Hepatocyte (in vitro differentiated cells): Measurements from ENCODE around the gene SIPA1. TPM values are rescaled to one million over a fixed set of nuclear protein-coding genes. Genes with fewer than 3 reads are reported as not detected.

ENCODE experiments used
- DNase-seq: peaks from one replicate; pipeline ENCODE4 v3.0.0-alpha.2; 2016; ENCODE audit warnings: low spot score
- H2AFZ ChIP-seq: fragments of 200-600 bp; sonication (generic); 2 replicates; pipeline ENCODE4 v1.6.0; 2016; ENCODE audit warnings: antibody characterized with exemption, mild to moderate bottlenecking
- H3K27ac ChIP-seq: fragments of 200-600 bp; sonication (generic); 2 replicates; pipeline ENCODE4 v1.5.1; 2016; ENCODE audit warnings: mild to moderate bottlenecking
- H3K27me3 ChIP-seq: fragments of 200-600 bp; sonication (generic); 2 replicates; pipeline ENCODE4 v1.6.1; 2016
- H3K36me3 ChIP-seq: fragments of 200-600 bp; sonication (generic); replicated peaks from 2 replicates; pipeline ENCODE4 v1.5.1; 2016; ENCODE audit warnings: low read depth; ENCODE audit not compliant: insufficient read depth
- H3K4me1 ChIP-seq: fragments of 200-600 bp; sonication (generic); 2 replicates; pipeline ENCODE4 v1.5.1; 2016; ENCODE audit warnings: mild to moderate bottlenecking, moderate library complexity; ENCODE audit not compliant: insufficient read depth
- H3K4me2 ChIP-seq: fragments of 200-600 bp; sonication (generic); 2 replicates; pipeline ENCODE4 v1.6.0; 2016
- H3K4me3 ChIP-seq: fragments of 200-600 bp; sonication (generic); 2 replicates; pipeline ENCODE4 v1.5.1; 2016; ENCODE audit warnings: mild to moderate bottlenecking
- H3K79me2 ChIP-seq: fragments of 200-600 bp; sonication (generic); 2 replicates; pipeline ENCODE4 v1.6.0; 2017; ENCODE audit warnings: mild to moderate bottlenecking
- H3K9me2 ChIP-seq: fragments of 200-600 bp; sonication (generic); replicated peaks from 2 replicates; pipeline ENCODE4 v1.6.0; 2017; ENCODE audit warnings: mild to moderate bottlenecking; ENCODE audit not compliant: insufficient read depth
- H3K9me3 ChIP-seq: fragments of 200-600 bp; sonication (generic); 2 replicates; pipeline ENCODE4 v1.5.1; 2016; ENCODE audit warnings: low read depth, mild to moderate bottlenecking
- H4K20me1 ChIP-seq: fragments of 200-600 bp; sonication (generic); 2 replicates; pipeline ENCODE4 v1.6.0; 2016; ENCODE audit warnings: mild to moderate bottlenecking; ENCODE audit not compliant: insufficient read depth, poor library complexity, severe bottlenecking
- EZH2 ChIP-seq: fragments of 200-600 bp; sonication (generic); IDR thresholded peaks from 2 replicates; pipeline ENCODE4 v1.6.1; 2016; ENCODE audit warnings: antibody characterized with exemption, mild to moderate bottlenecking, borderline replicate concordance
- EZH2phosphoT487 ChIP-seq: fragments of 200-600 bp; sonication (generic); IDR thresholded peaks from one replicate; pipeline ENCODE4 v1.6.1; 2018; ENCODE audit warnings: antibody characterized with exemption, mild to moderate bottlenecking, low read depth, moderate library complexity; ENCODE audit not compliant: unreplicated experiment, severe bottlenecking
- WGBS: methylation state at CpG from one replicate; pipeline ENCODE4 v1.1.6; 2016; ENCODE audit warnings: low lambda C conversion rate; ENCODE audit errors: missing lambda C conversion rate; 5-methylcytosine and 5-hydroxymethylcytosine counted together
- polyA plus RNA-seq: library from polyadenylated mRNA; unstranded; fragments of >200 nt; fragmentation: Nextera tagmentation; extraction: Ambion mirVana; gene quantifications from 2 replicates; pipeline ENCODE4 v1.2.1, GENCODE V29; 2016
- total RNA-seq: library from RNA; depleted of rRNA; stranded (reverse); fragments of >200 nt; gene quantifications from 2 replicates; pipeline ENCODE4 v1.2.3, GENCODE V29; 2014
- TF ChIP-seq, protein P1 (sequence below): fragments of 200-600 bp; sonication (generic); IDR thresholded peaks from 2 replicates; pipeline ENCODE4 v1.5.1; 2016; ENCODE audit warnings: antibody characterized with exemption, mild to moderate bottlenecking; ENCODE audit not compliant: poor library complexity

The SIPA1 gene
- total and polyA plus RNA-seq, 2 experiments from 2014 or later, result 15.6 to 42.9 TPM

DNA sequence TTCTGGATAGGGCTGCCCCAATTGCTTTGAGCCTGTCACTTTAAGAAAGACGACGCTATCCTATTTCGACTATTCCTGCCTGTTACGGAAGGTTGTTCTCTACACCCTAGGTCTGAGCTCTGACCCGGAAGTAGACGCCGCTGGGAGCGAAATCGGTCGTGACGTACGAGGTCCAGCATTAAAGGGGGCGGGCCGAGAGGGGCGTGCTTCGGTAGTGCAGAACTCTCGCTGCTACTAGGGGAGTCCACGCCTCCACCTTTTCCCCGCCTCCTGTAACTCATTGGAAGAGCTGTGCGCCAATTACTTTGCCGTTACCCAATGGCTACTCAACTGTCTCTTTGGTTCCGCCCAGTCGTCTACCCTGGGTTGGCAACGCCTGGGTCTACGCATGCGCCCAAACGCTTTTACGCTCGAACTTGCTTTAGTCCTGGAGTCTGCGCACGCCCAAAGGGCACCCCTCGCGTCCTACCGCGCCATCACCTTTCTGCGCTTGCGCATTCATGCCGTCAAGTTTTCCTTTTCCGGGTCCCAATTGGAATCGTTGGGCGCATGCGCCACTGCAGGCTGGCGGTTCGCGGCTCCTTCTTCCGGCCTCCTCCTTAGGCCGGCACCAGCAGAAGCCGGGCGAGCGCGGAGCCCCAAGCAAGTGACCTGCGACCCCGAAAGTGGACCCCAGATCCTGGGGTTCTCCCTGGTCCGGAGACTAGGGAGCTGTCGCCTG lies 22.5 kb upstream of the SIPA1 start, which contains the start of gene PCNX3:
Gene PCNX3, plus strand, starts transcription at position 548 of the 721 bp plus-strand sequence. CDS start 536 bp downstream, outside the sequence.
- Histone ChIP-seq H3K79me2 (peaks cover 68% of the 10 kb centered on the region), H3K27me3 (no peaks in the 10 kb centered on the region), H3K36me3 (no peaks in the 10 kb centered on the region), H2AFZ (no peak within 1 kb of the TSS), H3K4me2 (peak within 1 kb of the TSS; percentile 91), H3K9me2 (no peaks in the 10 kb centered on the region), H3K9me3 (no peaks in the 10 kb centered on the region), H3K27ac (peak within 1 kb of the TSS; percentile 88), H3K4me1 (peaks cover 25% of the 10 kb centered on the region), H4K20me1 (peaks cover 31% of the 10 kb centered on the region), H3K4me3 (peak within 1 kb of the TSS; percentile 81)
- under 1% methylated on average over 55 of the region's 55 CpGs for WGBS
- peak; percentile 100 for DNase-seq
- TF ChIP-seq EZH2phosphoT487, result no peak
- TF ChIP-seq, protein P1, sequence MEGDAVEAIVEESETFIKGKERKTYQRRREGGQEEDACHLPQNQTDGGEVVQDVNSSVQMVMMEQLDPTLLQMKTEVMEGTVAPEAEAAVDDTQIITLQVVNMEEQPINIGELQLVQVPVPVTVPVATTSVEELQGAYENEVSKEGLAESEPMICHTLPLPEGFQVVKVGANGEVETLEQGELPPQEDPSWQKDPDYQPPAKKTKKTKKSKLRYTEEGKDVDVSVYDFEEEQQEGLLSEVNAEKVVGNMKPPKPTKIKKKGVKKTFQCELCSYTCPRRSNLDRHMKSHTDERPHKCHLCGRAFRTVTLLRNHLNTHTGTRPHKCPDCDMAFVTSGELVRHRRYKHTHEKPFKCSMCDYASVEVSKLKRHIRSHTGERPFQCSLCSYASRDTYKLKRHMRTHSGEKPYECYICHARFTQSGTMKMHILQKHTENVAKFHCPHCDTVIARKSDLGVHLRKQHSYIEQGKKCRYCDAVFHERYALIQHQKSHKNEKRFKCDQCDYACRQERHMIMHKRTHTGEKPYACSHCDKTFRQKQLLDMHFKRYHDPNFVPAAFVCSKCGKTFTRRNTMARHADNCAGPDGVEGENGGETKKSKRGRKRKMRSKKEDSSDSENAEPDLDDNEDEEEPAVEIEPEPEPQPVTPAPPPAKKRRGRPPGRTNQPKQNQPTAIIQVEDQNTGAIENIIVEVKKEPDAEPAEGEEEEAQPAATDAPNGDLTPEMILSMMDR, result no peak
- no peak for TF ChIP-seq EZH2

DNA sequence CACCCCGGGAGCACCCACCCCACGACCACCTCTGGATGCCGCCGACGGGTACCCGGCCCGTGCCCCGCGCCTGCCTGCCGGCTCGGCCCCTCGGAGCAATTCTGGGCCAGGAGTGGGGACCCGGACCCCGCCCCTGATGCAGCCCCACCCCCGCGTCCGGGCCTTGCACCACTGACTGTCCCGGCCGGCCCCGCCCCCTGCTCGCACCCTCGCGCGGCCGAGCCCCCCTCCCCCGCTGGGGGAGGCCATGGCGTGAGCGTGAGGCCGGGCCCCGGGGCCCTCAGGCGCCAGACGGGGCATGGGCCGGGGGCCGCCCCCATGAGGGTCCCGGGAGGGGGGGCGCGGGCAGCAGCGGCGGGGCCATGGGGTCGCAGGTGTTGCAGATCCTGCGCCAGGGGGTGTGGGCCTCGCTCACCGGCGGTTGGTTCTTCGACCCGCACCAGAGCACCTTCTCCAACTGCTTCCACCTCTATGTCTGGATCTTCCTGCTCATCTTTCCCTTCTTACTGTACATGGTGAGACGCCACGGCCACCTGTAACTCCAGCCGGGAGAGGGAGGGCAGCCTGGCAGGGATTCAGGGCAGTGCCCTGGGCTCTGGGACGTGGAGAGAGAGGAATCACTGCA lies 21.8 kb upstream of the SIPA1 start:
- Histone ChIP-seq H2AFZ (no peak overlapping the region), H3K27me3 (no peaks in the 10 kb centered on the region), H3K4me3 (peak overlapping the region; percentile 16), H3K79me2 (peaks cover 61% of the 10 kb centered on the region), H3K4me2 (peak overlapping the region; percentile 91), H3K4me1 (peaks cover 25% of the 10 kb centered on the region), H4K20me1 (peaks cover 24% of the 10 kb centered on the region), H3K9me2 (no peaks in the 10 kb centered on the region), H3K9me3 (no peaks in the 10 kb centered on the region), H3K36me3 (no peaks in the 10 kb centered on the region), H3K27ac (peak overlapping the region; percentile 85)
- DNase-seq, result peak; percentile 83
- 11% methylated on average over 11 of the region's 50 CpGs for WGBS
- TF ChIP-seq EZH2phosphoT487, result no peak
- TF ChIP-seq, protein P1, result no peak
- no peak for TF ChIP-seq EZH2

DNA sequence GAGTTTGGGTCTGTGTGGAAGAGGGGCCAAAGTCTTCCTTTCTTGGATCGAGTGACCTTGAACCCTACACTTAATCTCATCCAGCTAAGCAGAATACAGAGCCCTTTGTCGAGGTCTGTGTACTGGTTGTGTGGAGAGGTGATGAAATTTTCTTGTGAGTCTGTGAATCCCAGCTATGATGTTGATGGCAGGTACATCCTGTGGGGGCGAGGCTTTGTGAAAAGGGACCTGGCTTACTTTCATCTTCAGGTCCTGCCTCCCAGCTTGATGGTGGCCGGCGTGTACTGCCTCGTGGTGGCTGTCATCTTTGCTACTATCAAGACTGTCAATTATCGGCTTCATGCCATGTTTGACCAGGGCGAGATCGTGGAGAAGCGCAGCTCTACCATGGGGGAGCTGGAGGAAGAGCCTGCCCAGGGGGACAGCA lies 21.3 kb upstream of the SIPA1 start:
- Histone ChIP-seq H3K27ac (peak overlapping the region; percentile 85), H3K4me3 (peak overlapping the region; percentile 16), H4K20me1 (peaks cover 19% of the 10 kb centered on the region), H3K9me3 (no peaks in the 10 kb centered on the region), H3K9me2 (no peaks in the 10 kb centered on the region), H3K27me3 (no peaks in the 10 kb centered on the region), H3K4me1 (peaks cover 25% of the 10 kb centered on the region), H2AFZ (no peak overlapping the region), H3K4me2 (peak overlapping the region; percentile 91), H3K79me2 (peaks cover 56% of the 10 kb centered on the region), H3K36me3 (no peaks in the 10 kb centered on the region)
- no peak for DNase-seq
- WGBS, result 79% methylated on average over 10 of the region's 10 CpGs
- no peak for TF ChIP-seq EZH2phosphoT487
- TF ChIP-seq EZH2, result no peak
- TF ChIP-seq, protein P1, result no peak
